Measurements from ENCODE around the gene STK32B.
"Not testable (repeated sequence)": the region's sequence is repeated elsewhere in the genome, so short reads cannot be mapped to it uniquely, and the experiment has no call there.

The STK32B gene

DNA sequence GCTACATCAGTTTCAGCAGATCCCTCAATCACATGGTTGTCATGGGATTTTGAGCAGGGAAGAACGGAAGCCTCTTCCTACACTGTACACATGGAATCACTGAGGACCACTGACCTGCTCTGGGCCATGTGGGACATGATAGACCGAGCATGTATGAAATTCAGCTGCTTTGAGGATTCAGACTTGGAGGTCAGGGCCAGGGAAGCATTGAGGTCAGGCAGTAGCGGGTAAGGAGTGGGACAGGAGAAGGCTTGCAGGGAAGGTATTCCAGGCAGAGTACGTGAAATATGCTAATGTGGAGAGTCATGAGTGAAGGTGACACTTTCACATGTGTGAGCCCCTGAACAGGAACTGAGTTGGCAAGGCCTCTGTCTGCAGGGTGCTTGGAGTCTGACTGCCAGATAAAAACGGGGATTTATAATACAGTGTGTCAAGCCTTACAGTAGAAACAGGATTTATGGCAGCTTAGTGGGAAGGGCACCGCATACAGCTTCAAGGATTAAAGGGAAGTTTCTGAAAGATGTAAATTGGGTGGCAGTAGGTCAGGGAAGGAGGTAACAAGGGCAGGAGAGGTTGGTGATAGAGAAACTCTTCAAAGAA lies 111.7 kb downstream of the STK32B start:
- DNase-seq (ENCODE audit: low read depth): no peak

DNA sequence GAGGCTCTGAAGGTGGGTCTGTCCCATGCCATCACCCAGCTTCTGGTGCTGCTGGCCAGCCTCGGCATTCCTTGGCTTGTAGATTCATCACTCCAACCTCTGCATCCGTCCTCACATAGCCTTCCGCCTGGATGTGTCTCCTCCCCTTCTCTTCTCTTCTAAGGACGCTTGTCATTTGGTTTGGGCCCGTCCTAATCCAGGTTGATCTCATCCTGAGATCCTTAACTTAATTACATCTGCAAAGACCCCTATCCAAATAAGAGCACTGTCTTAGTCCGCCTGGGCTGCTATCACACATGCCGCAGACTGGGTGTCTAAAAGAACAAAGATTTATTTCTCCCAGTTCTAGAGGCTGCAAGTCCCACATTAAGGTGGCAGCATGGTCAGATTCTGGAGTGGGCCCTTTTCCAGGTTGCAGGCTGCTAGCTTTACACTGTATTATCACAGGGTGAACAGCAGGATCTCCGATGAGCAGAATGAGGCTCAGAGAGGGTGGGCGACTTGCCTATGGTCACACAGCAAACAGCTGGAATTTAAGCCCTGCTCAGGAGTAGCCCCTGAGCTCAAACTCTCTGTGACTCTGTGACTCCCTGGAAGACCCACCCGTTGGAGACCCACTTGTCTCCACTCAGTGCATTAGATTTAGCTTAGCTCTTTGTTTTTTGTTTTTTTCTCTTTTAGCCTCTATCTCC lies 113.1 kb downstream of the STK32B start:
- DNase-seq (ENCODE audit: low read depth): no peak

DNA sequence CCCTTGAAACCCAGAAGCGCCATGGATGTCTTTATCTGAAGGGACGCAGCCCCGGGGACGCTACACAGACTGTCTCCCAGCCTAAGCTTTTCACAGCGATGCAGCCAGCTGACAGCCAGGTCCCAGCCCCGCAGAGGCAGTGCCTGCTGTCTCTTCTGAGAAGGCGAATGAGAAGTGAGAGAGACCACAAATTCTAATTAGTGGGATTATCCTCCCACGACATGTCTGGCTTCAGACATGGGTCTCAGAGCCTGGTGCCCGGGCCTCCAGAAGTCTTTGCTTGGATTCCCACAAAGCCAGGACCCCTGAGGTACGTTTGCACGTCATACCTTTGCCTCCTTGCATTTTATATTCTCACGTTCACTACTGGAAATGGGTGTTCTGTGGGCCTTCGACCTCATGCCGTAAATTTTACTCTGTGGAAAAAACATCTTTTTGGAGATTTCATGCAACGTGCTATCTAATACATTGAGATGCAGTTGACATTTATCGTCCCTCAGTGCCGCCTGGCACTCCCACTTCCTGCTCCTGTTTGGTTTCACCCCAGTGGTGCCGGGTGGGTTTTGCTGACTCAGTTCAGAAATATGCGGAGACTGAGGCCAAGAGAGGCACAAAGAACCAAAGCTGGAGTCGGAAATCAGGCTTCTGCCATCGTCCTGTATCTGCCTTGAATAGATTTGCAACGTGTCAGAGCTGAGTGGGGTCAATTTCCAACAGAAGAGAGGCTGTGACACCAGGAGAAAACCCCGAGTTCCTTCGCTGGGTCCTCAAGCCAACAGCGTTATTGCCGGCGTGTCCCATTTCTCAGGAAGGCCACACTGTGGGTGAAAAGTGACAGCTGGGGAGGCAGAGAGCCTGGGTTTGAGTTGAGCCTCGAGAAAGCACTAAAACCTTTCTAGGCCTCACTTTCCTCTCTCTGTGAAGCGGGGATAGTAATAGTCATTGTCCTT lies 114.4 kb downstream of the STK32B start:
- DNase-seq (ENCODE audit: low read depth): no peak

DNA sequence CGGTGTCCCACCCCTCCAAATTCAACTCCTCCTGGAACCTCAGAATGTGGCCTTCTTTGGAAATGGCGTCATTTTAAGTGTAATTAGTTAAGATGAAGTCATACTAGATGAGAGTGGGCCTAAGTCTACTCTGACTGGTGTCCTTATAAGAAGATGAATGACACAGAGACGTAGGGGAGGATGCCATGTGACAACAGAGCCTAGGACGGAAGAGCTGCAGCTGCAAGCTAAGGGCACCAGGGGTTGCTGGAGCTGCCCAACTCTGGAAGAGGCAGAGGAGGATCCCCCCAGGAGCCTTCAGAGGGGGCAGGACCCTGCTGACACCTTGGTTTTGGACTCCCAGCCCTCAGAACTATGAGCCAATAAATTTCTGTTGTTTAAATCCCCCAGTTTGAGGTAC lies 115.1 kb downstream of the STK32B start:
- no peak for DNase-seq (ENCODE audit: low read depth)

DNA sequence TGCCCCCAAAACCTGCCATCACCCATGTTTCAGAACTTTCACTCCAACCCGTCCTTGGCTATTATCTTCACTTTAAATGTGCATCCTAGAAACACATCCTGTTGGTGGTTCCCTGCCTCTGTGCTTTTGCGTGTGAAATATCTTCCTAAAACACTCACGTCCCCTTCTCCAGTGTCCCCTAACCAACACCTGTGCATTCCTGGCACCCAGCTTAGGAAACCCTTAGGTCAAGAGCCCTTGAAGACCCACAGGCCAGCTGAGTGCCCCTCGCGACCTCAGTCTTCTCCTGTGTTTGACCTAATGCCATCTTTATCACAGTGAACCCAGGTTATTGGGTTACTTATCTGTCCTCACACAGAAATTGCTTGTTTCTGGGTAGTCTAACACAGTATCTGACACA lies 117.6 kb downstream of the STK32B start:
- no peak for DNase-seq (ENCODE audit: low read depth)

DNA sequence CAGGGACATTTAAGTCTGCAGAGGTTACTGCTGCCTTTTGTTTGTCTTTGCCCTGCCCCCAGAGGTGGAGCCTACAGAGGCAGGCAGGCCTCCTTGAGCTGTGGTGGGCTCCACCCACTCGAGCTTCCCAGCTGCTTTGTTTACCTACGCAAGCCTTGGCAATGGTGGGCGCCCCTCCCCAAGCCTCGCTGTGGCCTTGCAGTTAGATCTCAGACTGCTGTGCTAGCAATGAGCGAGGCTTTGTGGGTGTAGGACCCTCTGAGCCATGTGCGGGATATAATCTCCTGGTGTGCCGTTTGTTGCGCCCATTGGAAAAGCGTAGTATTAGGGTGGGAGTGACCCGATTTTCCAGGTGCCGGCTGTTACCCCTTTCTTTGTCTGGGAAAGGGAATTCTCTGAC lies 124.6 kb downstream of the STK32B start:
- DNase-seq (ENCODE audit: low read depth): not testable (repeated sequence)

DNA sequence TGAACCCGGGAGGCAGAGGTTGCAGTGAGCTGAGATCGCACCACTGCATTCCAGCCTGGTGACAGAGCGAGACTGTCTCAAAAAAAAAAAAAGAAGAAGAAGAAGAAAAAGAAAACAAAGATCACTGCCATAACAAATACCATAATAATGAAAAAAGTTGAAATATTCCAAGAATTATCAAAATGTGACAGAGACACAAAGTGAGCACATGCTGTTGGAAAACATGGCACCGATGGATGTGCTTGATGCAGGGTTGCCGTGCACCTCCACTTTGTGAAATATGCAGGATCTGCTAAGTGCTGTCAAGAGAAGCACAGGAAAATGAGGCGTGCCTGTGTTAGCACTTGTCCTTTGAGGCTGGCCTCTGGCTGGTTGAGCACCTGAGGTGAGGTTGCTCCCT lies 133.3 kb downstream of the STK32B start:
- DNase-seq (ENCODE audit: low read depth): no peak

DNA sequence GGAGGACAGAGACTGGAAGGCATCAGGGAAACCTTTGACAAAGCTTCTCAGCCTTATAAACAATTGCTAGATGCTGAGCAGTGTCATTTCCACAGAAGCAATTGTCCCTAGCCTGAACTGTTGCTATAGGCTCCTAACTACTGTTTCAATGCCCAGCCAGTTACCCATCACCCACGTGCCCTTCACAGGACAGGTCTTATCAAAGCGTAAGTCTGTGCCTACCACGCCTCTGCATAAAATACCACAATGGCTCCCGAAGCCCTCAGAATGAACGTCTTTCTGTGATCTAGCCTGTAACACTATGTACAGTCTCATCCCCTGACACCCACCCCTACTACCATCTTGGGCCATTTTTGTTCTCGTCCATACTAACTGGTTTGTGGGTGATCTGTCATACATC lies 134.3 kb downstream of the STK32B start:
- DNase-seq (ENCODE audit: low read depth): no peak

DNA sequence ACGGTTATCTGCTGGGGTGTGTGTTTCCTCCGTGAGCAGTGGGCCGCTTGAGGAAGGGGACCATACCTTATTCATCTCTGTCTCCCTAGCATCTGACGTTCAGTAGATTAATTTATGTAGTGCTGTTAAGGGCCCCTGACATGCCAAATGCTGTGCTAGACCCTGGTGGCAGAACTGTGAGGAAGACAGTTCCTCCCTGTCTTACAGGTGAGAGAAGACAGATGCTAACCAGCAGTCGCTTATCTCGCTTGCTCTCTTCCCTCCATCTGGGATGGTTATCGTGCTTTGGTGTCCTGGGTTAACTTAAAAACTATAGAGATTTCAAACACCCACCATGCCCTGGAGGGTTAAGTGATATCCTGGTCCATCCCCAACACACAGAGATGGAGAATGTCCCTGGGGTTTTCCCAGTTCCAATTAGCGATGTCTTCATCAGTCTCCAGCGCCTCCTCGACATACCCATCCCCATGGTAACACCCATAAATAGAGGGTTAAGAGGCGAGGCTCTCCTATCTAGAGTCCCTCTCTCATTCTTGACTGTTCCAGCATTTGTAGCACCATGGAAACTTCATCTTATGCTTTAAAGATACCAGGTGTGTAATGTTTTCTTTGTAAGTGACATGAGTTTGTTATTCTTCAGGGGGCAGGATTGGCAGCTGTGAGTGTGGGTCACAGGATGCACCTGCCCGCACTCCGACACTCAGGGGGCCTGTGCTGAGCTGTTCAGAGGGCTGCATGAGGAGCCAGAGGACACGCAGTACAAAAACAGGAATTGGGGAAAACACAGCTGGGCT lies 135.2 kb downstream of the STK32B start:
- no peak for DNase-seq (ENCODE audit: low read depth)

DNA sequence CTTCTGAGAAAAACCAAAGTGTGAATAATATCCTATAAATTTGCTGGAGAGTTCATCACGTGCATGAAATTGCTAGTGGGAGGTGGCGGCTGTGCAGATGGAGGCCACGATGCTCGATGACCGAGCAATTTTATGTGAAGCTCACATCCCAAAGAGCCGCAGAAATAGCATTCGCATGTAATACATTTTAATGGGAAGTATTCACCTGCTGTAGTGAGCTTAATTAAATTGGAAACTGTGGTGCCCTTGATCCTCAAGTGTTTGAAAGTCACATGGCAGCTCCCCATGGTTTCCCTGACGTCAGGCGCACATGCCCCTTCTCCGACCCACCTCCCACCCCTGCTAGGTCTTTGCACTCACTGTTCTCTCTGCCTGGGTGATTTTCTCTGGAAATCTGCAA lies 136.8 kb downstream of the STK32B start:
- DNase-seq (ENCODE audit: low read depth): no peak

DNA sequence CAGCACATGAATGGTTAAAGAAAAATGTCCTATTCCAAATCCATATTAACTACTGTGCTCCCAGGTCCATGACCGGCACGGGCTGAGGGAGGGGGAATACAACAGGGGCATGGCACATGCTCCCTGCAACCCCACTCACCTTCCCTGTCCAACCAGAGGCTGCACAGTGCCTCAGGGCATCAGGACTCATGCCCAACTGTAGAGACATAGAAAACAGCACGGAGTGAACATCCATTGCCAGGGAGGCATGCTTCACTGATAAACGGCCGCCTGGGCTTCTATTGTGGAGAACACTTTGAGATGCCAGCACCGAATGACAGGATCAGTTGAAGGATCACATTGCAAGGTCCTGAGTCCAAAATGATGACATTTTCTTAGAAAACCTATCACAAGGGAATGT lies 140.6 kb downstream of the STK32B start:
- DNase-seq (ENCODE audit: low read depth): no peak

DNA sequence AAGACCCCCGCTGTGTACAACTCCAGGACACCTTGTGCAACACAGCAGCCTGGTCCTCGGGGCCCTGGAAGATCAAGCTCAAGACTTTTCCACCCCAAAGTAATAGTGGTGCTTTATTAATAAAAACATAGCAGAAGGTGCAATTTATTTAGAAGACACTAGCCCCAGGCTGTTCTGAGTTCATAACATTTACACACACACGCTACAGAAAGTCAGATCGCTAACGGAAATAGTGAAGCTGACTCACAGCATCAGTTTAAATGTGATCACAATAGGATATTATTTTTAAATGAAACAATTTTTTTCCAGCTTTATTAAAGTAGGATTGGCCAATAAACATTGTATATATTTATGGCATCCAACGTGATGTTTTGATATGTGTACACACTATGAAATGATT lies 141.0 kb downstream of the STK32B start:
- DNase-seq (ENCODE audit: low read depth): no peak

DNA sequence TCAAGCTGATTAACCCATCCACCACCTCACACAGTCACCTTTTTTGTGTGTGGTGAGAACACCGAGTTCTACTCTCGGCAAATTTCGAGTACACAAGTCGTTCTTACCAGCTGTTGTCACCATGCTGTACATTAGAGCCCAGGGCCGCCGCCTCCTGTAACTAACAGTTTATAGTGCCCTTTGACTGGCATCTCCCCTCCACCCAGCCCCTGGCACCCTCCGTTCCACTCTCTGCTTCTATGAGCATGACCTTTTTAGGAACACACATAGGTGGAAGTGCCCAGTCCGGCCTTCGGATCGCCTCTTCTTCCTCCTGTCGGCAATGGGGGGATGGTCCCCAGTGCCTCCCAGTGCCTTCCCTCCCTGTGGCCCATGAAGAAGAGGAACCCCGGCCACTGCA lies 141.4 kb downstream of the STK32B start:
- no peak for DNase-seq (ENCODE audit: low read depth)

DNA sequence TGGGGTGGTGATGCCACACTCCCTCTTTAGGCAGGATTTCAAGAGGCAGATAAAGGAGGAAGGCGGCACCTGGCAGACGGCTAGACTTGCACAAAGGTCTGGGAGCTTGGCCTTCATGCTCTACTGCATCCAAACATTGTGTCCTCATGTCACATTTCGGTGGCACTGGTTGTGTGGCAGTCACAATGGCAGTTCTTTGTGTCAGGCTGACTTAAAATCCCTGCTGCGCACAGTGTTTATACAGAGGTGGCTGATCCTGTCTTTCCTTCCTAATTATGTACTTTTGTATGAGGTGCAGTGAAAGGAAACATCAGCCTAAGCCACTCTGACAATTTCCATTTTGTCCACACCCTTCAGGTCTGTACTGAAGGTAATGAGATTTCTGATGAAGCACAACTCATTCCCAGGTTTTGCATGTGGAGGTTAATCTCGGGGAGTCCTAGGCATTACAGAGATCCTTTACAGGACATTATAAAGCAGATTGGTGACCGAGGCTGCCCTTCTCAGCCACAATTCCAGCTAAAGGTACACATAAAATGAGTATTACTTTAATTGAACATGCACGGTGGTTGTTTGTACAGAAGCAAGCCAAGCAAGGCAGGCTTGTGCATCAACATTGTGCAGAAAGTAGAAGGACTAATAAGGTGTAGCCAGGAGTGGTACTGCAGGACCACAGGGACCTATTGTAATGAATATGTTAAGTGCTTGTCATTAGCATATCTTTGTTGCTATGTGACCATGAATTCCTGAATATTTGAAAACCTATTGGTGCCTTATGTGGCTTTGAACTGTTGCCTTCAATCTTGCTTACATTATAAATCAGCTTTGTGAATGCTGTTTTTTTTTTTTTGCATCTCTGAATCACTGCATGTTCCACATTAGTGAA lies 147.6 kb downstream of the STK32B start:
- DNase-seq (ENCODE audit: low read depth): no peak

DNA sequence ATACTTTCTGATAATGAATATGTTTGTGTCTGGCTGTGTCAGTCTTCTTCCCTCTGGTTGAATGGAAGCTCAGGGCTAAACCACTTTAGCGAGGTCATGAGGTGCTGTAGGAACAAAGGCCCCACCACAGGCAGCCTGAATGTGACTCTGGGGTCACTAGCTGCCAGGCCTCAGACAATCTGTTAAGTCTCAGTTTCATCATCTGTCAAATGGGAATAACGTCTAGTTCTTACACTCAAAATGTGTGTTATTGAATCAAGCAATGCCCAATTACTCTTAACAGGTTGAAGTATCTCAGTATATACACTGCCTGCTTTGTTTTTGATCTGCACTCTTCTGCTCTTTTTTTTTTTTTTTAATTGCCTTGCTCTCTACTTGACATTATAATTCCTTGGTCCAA lies 148.6 kb downstream of the STK32B start:
- DNase-seq (ENCODE audit: low read depth): no peak

DNA sequence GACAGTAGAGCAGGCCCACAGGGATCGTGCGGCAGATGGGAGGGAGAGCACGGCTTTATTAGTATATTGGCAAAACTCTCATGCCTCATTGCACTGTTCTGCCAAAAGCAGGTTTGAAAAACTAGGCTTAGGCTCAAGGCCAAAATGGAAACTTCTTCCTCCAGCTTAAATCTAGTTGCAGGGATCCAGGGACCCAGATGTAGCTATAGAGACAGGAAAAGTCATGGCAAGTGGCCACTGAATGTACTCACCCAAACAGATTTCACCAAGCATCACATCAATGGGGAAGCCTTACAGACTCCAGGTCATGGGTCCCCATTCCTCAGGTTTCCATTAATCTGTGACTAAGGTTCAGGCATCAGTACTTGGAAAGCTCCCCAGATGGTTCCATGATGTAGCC lies 149.2 kb downstream of the STK32B start:
- DNase-seq (ENCODE audit: low read depth): no peak

DNA sequence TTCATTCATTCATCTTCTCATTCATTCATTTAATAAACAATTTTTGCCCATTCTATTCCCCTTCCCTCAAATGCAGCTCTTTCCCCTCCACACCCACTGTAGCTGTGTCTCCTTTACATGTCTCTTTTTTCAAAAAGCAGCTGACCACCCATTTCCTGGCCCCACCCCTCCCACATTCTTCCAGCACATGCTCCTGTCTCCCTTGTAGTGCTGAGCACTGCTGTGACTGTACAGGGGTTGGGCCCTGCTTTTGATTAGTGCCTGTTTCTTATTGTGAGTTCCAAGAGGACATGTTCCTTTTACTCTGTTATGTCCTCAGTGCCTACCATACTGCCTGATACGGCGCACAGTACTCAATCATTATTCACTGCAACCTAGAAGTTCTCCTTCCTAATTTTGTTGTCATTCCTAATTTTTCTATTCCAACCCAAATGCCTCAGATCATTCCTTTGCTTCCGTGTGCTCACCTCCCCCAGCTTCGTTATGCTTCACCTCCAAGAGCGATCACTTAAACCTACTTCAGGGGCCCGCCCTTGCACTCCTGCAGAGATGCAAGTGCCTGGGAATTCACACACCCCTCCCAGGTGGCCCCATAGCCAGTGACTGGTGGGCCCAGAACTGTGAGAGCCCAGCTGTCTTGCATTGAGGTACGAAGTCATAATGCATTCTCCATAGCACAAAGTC lies 152.2 kb downstream of the STK32B start:
- DNase-seq (ENCODE audit: low read depth): no peak

DNA sequence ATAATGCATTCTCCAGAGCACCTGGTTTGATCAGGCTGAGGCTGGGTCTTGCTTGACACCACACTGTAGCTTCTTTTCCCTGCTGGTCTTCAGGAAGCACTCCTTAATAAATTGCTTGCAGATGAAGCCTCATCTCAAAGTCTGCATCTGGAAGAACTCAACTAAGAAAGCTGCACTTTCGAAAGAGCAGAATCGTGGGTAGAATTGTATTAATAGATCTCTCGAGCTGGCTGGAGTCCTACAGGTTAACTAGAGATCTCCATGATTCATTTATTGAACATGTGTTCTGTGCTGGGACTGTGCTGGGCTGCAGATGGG lies 152.7 kb downstream of the STK32B start:
- DNase-seq (ENCODE audit: low read depth): no peak

DNA sequence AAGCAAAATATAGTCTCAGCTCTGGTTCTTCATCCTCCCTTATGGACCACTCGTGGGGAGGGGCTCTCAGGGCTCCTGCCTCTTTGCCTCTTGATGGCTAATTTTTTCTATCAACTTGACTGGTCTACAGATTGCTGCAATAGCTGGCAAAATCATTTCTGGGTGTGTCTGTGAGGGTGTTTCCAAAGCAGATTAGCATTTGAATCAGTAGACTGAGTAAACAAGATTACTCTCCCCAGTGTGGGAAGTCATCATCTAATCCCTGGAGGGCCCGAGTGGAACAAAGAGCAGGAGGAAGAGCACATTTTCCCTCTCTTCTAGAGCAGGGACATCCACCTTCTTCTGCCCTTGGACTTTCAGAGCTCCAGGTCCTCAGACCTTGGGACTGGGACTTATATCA lies 153.5 kb downstream of the STK32B start:
- no peak for DNase-seq (ENCODE audit: low read depth)

DNA sequence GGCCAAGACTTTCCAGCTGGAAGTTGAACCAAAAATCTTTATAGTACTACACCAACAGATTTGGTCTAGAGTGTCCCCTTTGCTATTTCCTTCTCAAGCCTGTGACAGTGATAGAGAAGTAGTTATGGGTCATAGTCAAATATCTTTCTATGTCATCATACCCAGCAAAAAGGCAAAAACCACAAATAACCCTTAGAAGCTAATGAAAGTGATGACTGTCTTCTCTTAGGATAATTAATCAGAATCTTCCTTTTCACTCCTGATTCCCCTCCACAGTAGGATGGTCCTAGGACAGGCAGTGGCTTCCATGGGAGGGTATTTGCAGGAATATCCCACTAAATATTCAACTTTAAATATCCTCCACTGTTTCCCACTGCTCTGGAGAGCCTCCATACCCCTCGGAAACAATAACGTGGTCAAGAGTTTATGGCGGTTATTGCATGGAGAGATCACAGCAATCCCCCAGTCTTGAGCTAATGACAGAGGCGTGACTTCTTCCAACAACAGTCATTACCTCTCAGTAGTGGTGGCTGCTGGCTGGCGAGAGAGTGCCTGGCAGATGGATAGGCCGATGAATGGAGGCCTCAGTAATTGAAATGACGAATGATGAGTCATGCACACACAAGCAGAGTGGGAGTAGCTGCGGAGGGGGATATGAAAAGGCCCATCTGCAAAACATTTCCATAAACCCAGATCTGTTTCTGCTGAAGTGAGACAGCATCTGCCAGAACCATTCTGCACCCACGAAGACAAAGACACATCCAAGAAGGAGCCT lies 154.9 kb downstream of the STK32B start:
- no peak for DNase-seq (ENCODE audit: low read depth)

Measured in stimulated activated CD8-positive, alpha-beta memory T cell treated with anti-CD3 and anti-CD28 coated beads, Interleukin-15, amount 100 ng/mL, for 1 hour (primary cell).